Neuronal stem cell (in vitro differentiated cells): ENCODE data around the gene SPDYA.
"Not testable (repeated sequence)": the region's sequence is repeated elsewhere in the genome, so short reads cannot be mapped to it uniquely, and the experiment has no call there.

Source experiments
- DNase-seq: peaks from one replicate; pipeline ENCODE4 v3.0.0-alpha.2; 2013; ENCODE audit warnings: low spot score
- H2AFZ ChIP-seq: one replicate; pipeline ENCODE4 v1.6.1; 2013; ENCODE audit warnings: mild to moderate bottlenecking, low read length, inconsistent platforms
- H2AK5ac ChIP-seq: 2 replicates; pipeline ENCODE4 v1.6.1; 2013; ENCODE audit warnings: low read depth, mild to moderate bottlenecking, inconsistent platforms, low read length, moderate library complexity, mixed read lengths
- H2BK120ac ChIP-seq: 2 replicates; pipeline ENCODE4 v1.6.1; 2013; ENCODE audit warnings: low read depth, mild to moderate bottlenecking, inconsistent platforms, low read length, moderate library complexity, mixed read lengths
- H2BK12ac ChIP-seq: one replicate; pipeline ENCODE4 v1.6.1; 2013; ENCODE audit warnings: low read length, inconsistent platforms
- H2BK15ac ChIP-seq: 2 replicates; pipeline ENCODE4 v1.6.1; 2013; ENCODE audit warnings: mild to moderate bottlenecking, low read length, inconsistent platforms, mixed read lengths
- H2BK5ac ChIP-seq: one replicate; pipeline ENCODE4 v1.6.1; 2013; ENCODE audit warnings: inconsistent platforms, mild to moderate bottlenecking, low read length, moderate library complexity
- H3K14ac ChIP-seq: one replicate; pipeline ENCODE4 v1.6.1; 2013; ENCODE audit warnings: low read length, inconsistent platforms
- H3K18ac ChIP-seq: 2 replicates; pipeline ENCODE4 v1.6.1; 2013; ENCODE audit warnings: low read length, inconsistent platforms
- H3K23ac ChIP-seq: 2 replicates; pipeline ENCODE4 v1.6.1; 2013; ENCODE audit warnings: low read depth, mild to moderate bottlenecking, mixed read lengths, low read length, inconsistent platforms; ENCODE audit not compliant: poor library complexity
- H3K27ac ChIP-seq: replicated peaks from 3 replicates; pipeline ENCODE4 v1.5.1; 2013; ENCODE audit warnings: low read length, inconsistent platforms
- H3K27me3 ChIP-seq, 3 experiments: 2 replicates each; pipeline ENCODE4 v1.6.1; 2013; ENCODE audit warnings: low read length in 3 of 3, mild to moderate bottlenecking in 2 of 3, inconsistent platforms in 1 of 3, low read depth in 1 of 3, mixed read lengths in 1 of 3, moderate library complexity in 1 of 3; ENCODE audit not compliant: control insufficient read depth in 3 of 3, insufficient read depth in 3 of 3
- H3K36me3 ChIP-seq, 2 donors: replicated peaks in 1 of 2; 2 replicates each; pipeline ENCODE4 v1.6.1; 2013; ENCODE audit warnings: low read length in 2 of 2; ENCODE audit not compliant: control insufficient read depth in 2 of 2, insufficient read depth in 2 of 2
- H3K4ac ChIP-seq: 2 replicates; pipeline ENCODE4 v1.6.1; 2013; ENCODE audit warnings: inconsistent platforms, mild to moderate bottlenecking, low read length, moderate library complexity
- H3K4me1 ChIP-seq, 2 donors: 1 replicate in 1 of 2; 2 replicates in 1 of 2; pipeline ENCODE4 v1.6.1; 2013; ENCODE audit warnings: low read length in 2 of 2, low read depth in 1 of 2; ENCODE audit not compliant: control insufficient read depth in 2 of 2, insufficient read depth in 1 of 2
- H3K4me2 ChIP-seq: one replicate; pipeline ENCODE4 v1.6.1; 2013; ENCODE audit warnings: mild to moderate bottlenecking, low read length, inconsistent platforms; ENCODE audit not compliant: insufficient read depth, poor library complexity, severe bottlenecking
- H3K4me3 ChIP-seq, 2 donors: 2 replicates each; pipeline ENCODE4 v1.5.1; 2013; ENCODE audit warnings: low read length in 2 of 2, mild to moderate bottlenecking in 2 of 2, inconsistent platforms in 1 of 2, moderate library complexity in 1 of 2
- H3K79me1 ChIP-seq: one replicate; pipeline ENCODE4 v1.6.1; 2013; ENCODE audit warnings: low read depth, mild to moderate bottlenecking, inconsistent platforms, low read length, moderate library complexity
- H3K9ac ChIP-seq: one replicate; pipeline ENCODE4 v1.6.1; 2013; ENCODE audit warnings: mild to moderate bottlenecking, low read depth, low read length, inconsistent platforms; ENCODE audit not compliant: poor library complexity
- H3K9me3 ChIP-seq, 2 donors: replicated peaks in 1 of 2; 2 replicates each; pipeline versions ENCODE3 to v1.6.1; 2013; ENCODE audit warnings: low read length in 2 of 2, mild to moderate bottlenecking in 2 of 2, inconsistent platforms in 1 of 2, low read depth in 1 of 2, mixed read lengths in 1 of 2, moderate library complexity in 1 of 2; ENCODE audit not compliant: control insufficient read depth in 2 of 2, insufficient read depth in 1 of 2
- H4K8ac ChIP-seq: one replicate; pipeline ENCODE4 v1.6.1; 2013; ENCODE audit warnings: low read depth, mild to moderate bottlenecking, inconsistent platforms, low read length, moderate library complexity
- H4K91ac ChIP-seq: one replicate; pipeline ENCODE4 v1.6.1; 2013; ENCODE audit warnings: low read length, low read depth, mild to moderate bottlenecking, inconsistent platforms; ENCODE audit not compliant: poor library complexity
- WGBS, 2 donors: extraction: QIAGEN DNeasy Blood & Tissue Kit; methylation state at CpG; one replicate each; pipeline ENCODE4 v1.1.7; 2013; ENCODE audit warnings: missing lambda C conversion rate in 2 of 2, mixed read lengths in 1 of 2; ENCODE audit not compliant: insufficient read length in 2 of 2, insufficient replicate concordance in 1 of 2; ENCODE audit errors: extremely low coverage in 2 of 2; 5-methylcytosine and 5-hydroxymethylcytosine counted together

Gene SPDYA

DNA sequence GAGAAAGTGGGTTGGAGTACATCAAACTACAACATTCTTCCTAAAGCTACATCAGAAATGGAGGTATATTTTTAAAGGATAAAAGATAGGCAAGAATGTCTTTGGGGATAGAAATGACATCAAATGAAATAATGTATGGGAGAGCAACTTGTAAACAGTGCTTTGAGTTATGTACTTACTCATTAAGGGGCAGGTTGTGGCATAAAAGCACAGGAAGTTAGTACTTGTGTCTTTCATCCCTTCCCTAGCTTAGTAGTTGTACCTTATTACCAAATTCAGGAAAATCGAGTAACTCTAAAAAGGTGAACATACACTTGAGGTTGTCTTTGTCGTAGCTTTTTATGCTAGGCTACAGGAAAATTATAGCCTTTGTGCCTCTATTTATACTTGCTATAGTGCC is 30.1 kb upstream of the SPDYA start:
- H3K36me3 ChIP-seq: peaks cover 8 to 97% of the 10 kb centered on the region in 2 donors

DNA sequence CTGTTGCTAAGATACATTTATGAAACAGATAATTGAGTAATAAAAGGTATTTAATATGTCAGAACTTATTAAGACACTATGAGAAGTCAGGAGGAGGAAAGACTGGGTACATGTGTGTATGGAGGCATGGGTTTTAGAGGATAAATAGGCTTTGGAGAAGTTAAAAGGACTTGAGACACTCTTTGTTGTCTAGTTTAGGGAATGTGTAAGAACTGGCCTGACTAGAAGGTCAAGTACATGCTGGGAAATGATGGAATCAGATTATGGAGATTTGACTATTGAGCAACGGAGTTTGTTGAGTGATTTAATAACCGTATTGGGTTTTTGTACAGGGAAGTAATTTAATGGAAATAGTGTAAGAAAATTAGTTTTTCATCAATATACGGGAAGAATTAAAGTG is 28.2 kb upstream of the SPDYA start:
- Histone ChIP-seq H3K4me3 (no peak overlapping the region), H3K27ac (no peak overlapping the region), H4K91ac (no peak overlapping the region), H2BK120ac (no peak overlapping the region), H3K23ac (no peak overlapping the region), H2AFZ (no peak overlapping the region), H3K4ac (no peak overlapping the region), H2BK5ac (no peak overlapping the region), H3K79me1 (no peaks in the 10 kb centered on the region), H2BK15ac (no peak overlapping the region), H3K14ac (no peak overlapping the region), H4K8ac (no peak overlapping the region), H2AK5ac (no peak overlapping the region), H3K4me2 (no peak overlapping the region), H2BK12ac (no peak overlapping the region), H3K9me3 (no peaks in the 10 kb centered on the region), H3K18ac (no peak overlapping the region), H3K36me3 (peaks cover 8 to 98% of the 10 kb centered on the region in 2 donors), H3K4me1 (no peaks in the 10 kb centered on the region), H3K9ac (no peak overlapping the region), H3K27me3 (no peaks in the 10 kb centered on the region)
- WGBS, 2 donors: 0 to 89% methylated on average over 1 to 3 of the region's 3 CpGs
- no peak for DNase-seq

More for the DNA sequence above, 30.1 kb upstream of the SPDYA start:
- Histone ChIP-seq H4K91ac (no peak overlapping the region), H3K79me1 (no peaks in the 10 kb centered on the region), H3K4me3 (no peak overlapping the region), H3K4ac (no peak overlapping the region), H2BK15ac (no peak overlapping the region), H2BK5ac (no peak overlapping the region), H3K27ac (no peak overlapping the region), H2BK120ac (no peak overlapping the region), H3K9me3 (no peaks in the 10 kb centered on the region), H3K27me3 (no peaks in the 10 kb centered on the region), H2AFZ (no peak overlapping the region), H3K9ac (no peak overlapping the region), H3K14ac (no peak overlapping the region), H4K8ac (no peak overlapping the region), H3K23ac (no peak overlapping the region), H3K18ac (no peak overlapping the region), H3K4me1 (no peaks in the 10 kb centered on the region), H2BK12ac (no peak overlapping the region), H2AK5ac (no peak overlapping the region), H3K4me2 (no peak overlapping the region)
- WGBS, 2 donors: no CpG with 5 or more reads among the region's 2 CpGs
- no peak for DNase-seq

DNA sequence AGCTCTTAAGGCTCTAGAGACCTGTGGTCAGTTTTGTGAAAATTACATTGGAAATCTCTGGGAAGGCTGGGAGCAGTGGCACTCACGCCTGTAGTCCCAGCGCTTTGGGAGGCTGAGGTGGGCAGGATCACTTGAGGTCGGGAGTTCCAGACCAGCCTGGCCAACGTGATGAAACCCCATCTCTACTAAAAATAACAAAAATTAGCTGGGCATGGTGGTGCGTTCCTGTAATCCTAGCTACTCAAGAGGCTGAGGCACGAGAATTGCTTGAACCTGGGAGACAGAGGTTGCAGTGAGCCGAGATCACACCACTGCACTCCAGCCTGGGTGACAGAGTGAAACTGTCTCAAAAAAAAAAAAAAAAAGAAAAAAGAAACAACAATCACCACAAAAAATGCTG is 26.1 kb upstream of the SPDYA start:
- H3K18ac ChIP-seq, DNase-seq, H3K27ac ChIP-seq, H4K8ac ChIP-seq, H2BK12ac ChIP-seq, H4K91ac ChIP-seq, H3K4me1 ChIP-seq, H2AFZ ChIP-seq, H3K27me3 ChIP-seq, H3K14ac ChIP-seq, H2BK120ac ChIP-seq, H3K23ac ChIP-seq, H3K9me3 ChIP-seq, H2BK5ac ChIP-seq, H2AK5ac ChIP-seq, H3K4me3 ChIP-seq, H3K4me2 ChIP-seq, H2BK15ac ChIP-seq, H3K4ac ChIP-seq, H3K9ac ChIP-seq, H3K79me1 ChIP-seq: not testable (repeated sequence)
- no CpG with 5 or more reads among the region's 7 CpGs for WGBS, 2 donors
- H3K36me3 ChIP-seq: peaks cover 14 to 98% of the 10 kb centered on the region in 2 donors

- H3K36me3 ChIP-seq: peaks cover 10 to 100% of the 10 kb centered on the region in 2 donors
- WGBS, 2 donors: no CpG with 5 or more reads among the region's 4 CpGs
These were observed 14.0 kb upstream of the SPDYA start for GRCh38 chr2:28796620-28797019.

More at GRCh38 chr2:28796620-28797019, 14.0 kb upstream of the SPDYA start:
- Histone ChIP-seq H2BK12ac (no peak overlapping the region), H2BK5ac (no peak overlapping the region), H3K9me3 (peaks cover 3 to 43% of the 10 kb centered on the region in 2 donors), H3K4ac (no peak overlapping the region), H2AFZ (no peak overlapping the region), H3K27me3 (no peaks in the 10 kb centered on the region), H4K91ac (no peak overlapping the region), H2AK5ac (no peak overlapping the region), H2BK120ac (no peak overlapping the region), H4K8ac (no peak overlapping the region), H3K79me1 (no peaks in the 10 kb centered on the region), H3K18ac (no peak overlapping the region), H3K9ac (no peak overlapping the region), H3K14ac (no peak overlapping the region), H2BK15ac (no peak overlapping the region), H3K4me2 (no peak overlapping the region), H3K4me3 (no peak overlapping the region), H3K4me1 (no peaks in the 10 kb centered on the region), H3K27ac (no peak overlapping the region), H3K23ac (no peak overlapping the region)
- DNase-seq: no peak
